DOHH2 (cell line): Measurements from ENCODE around the gene OR2W3.

ENCODE experiments used
- CTCF ChIP-seq: fragments of 200-600 bp; sonication (generic); IDR thresholded peaks from one replicate; pipeline ENCODE4 v1.5.1; 2014; ENCODE audit warnings: antibody characterized with exemption, mild to moderate bottlenecking, low read depth, low read length; ENCODE audit not compliant: poor library complexity, severe bottlenecking
- EZH2phosphoT487 ChIP-seq: fragments of 200-600 bp; sonication (generic); IDR thresholded peaks from 2 replicates; pipeline ENCODE4 v1.6.1; 2017; ENCODE audit warnings: borderline replicate concordance, mild to moderate bottlenecking, antibody characterized with exemption, low read length, moderate library complexity, mixed read lengths

GRCh38 chr1:247857985-247858619 lies 37.3 kb upstream of the OR2W3 start:
- no peak for TF ChIP-seq CTCF
- no peak for TF ChIP-seq EZH2phosphoT487
